NCI-H345 treated with DMSO at 0.1 percent for 48 hours (cell line): ENCODE data around the gene UBE2J2.

Source experiments
- DNase-seq: peaks from one replicate; lab custom pipeline; 2025; ENCODE audit not compliant: unreplicated experiment; lab: John Stamatoyannopoulos, UW

The UBE2J2 gene

DNA sequence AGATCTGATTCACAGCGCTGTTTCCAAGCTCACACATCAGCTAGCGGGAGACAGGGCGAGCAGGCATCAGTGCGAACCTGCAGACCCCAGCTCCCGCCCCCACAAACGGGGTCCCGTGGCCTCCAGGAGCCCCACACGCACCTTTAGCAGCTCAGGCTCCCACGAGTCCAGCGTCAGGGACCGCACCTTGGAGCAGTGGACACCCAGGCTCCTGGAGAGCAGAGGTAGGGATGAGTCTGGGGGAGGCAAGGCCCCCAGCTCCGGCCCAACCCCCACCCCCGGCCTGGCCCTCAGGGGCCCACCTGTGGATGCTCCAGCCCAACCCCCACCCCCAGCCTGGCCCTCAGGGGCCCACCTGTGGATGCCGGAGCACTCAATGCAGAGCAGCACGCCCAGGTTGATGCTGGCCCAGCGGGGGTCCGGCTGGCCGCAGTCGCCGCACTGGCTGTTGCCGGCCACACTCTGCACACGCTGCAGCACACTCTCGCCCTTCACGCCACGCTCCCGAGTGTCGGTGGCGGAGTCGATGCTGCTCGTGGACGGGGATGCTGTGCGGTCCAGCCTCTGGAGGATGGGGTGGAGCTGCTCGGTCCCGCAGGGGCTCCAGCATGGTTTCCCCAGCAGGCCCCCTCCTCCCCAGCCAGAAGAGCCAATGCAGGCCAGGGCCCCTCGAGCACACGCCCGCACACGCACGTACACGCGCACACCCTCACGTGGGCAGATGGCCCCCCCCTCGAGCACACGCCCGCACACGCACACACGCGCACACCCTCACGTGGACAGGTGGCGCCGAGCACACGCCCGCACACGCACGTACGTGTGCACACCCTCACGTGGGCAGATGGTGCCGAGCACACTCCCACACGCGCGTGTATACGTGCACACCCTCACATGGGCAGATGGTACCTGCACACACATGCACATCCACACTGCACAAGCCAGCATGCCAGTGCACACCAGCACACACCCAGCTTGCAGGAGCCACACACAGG lies 22.7 kb upstream of the UBE2J2 start:
- no peak for DNase-seq

DNA sequence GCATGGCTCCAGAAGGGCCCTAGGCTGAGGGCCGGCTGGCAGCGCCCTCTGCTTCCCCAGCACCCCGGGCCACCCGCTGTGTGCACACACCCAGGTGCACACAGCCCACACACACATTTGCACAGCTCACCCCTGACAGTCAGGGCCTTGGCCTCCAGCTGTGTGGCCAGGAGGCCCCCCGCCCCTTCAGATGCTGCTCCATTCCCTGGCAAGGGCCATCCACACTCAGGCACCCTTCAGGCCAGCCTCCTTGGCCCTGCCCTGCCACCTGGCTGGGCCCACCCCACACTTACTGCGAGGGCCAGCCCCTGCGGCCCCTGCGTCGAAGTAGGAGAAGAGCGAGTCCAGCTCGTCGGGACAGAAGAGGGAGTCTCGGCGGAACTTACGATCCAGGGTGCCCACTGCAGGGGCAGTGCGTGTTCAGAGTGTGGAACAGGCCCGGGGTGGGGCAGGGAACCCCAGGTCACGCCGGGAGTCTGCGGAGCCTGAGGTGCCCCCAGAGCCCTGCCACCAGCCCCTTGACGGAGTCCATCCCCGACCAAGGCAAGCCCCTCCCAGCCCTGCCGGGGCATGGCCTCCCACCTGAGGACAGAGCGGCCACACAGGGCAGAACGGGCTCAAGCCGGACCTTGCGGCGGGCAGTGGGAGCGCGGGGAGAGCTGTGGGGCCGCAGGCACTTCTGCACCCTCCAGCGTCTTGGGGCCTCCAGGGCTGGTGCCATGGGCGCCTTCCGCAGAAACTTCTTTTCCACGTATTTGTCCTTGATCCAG lies 21.7 kb upstream of the UBE2J2 start:
- no peak for DNase-seq

DNA sequence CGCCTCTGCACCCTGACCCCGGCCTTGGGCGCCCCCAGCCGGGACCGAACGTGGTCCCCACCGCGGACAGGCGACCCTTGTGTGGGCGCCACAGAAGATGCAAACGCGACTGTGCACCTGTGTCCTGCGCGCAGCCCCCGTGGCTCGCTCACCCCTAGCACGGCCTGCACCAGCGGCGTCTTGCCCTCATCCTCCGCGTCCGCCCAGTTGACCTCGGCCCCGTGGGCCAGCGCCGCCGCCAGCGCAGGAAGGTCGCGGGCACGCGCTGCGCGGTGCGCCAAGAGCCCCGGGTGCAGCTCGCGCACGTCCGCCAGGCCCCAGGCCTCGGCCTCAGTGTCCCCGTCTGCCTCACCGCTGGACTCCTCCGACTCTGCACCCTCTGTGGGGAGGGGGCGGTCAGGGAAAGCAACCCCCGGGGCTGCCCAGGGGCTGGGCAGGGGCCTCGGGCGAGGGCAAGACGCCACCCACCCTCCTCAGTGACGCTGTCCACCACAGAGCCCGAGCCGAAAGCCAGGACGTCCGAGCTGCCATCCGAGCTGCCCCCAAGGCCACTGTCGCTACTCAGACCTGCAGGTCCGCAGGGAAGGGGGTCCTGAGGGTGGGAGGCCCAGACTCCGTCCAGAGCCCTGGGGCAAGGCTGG lies 20.7 kb upstream of the UBE2J2 start:
- DNase-seq = no peak

DNA sequence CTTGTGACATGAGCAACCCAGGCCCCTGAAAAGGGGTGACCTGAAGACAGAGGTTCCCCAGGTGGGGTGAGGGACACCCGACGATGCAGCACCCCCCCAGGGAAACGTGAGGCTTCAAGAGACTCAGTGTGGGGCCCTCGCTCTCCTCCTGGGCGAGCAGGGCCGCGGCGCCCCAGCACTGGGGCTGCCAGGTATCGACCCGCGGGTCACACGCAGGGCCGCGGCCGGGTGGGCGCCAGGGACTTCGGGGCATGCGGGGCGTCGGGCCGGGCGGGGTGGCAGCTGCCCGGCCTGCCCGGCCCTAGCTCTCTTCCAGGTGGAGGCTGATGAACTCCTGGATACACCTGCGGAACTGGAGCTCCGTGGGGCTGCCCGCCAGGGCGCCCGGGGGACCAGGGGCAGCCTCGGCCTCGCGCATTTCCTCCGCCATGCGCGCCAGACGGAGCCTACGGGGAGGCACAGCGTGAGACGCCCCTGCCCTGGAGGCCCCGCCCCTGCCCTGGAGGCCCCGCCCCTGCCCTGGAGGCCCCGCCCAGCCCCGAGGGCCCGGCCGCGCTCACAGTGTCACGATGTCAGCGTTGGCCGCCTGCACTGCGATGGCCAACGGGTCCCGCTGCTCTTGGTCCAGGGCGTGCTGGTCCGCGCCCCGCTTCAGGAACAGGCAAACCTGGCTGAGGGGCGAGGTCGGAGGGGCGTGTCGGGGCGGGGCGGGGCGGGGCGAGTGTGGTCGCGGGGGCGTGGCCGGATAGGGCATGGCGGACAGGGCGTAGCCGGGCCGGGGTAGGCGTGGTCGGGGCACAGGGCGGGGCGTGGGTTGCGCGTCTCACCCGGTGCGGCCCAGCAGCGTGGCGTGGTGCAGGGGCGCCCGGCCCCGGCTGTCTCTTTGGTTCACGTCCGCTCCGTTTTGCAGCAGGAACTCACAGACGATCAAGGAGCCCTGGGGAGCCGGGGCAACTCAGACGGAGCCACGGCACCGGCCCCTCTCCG lies 19.9 kb upstream of the UBE2J2 start:
- DNase-seq = no peak

DNA sequence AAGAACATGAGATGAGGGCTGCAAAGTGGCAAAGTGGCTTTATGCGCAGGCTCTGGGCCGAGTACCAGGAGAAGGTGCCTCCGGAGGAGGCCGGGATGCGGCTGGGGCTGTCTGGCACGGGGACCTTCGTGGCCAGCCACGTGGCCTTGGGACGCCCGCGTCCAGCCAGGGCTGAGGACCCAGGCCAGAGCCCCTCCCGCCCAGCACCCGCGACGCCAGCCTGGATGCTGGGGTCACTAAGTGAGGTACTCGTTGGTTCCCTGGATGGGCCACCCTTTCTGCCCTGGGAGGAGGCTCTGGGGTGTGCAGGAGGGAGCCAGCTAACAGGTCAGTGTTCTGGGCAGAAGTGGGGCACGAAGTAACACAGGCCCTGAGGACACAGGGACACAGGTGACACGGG lies 19.2 kb upstream of the UBE2J2 start:
- DNase-seq = no peak

DNA sequence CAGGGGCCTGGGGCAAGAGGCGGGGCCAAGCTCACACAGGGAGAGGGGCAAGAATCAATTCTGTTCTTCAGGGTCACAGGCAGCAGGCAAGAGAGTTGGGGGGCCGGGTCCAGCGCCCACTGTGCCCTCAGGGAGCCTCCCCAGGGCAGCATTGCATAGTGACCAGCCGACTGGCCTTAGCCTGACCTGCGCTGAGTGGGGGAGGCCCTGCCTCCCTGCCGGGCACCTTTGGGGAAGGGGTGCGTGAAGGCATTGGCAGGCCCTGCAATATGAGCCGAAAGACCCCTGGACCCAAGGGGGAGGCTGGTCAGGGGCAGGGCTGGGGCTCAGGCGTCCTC lies 18.8 kb upstream of the UBE2J2 start:
- no peak for DNase-seq

DNA sequence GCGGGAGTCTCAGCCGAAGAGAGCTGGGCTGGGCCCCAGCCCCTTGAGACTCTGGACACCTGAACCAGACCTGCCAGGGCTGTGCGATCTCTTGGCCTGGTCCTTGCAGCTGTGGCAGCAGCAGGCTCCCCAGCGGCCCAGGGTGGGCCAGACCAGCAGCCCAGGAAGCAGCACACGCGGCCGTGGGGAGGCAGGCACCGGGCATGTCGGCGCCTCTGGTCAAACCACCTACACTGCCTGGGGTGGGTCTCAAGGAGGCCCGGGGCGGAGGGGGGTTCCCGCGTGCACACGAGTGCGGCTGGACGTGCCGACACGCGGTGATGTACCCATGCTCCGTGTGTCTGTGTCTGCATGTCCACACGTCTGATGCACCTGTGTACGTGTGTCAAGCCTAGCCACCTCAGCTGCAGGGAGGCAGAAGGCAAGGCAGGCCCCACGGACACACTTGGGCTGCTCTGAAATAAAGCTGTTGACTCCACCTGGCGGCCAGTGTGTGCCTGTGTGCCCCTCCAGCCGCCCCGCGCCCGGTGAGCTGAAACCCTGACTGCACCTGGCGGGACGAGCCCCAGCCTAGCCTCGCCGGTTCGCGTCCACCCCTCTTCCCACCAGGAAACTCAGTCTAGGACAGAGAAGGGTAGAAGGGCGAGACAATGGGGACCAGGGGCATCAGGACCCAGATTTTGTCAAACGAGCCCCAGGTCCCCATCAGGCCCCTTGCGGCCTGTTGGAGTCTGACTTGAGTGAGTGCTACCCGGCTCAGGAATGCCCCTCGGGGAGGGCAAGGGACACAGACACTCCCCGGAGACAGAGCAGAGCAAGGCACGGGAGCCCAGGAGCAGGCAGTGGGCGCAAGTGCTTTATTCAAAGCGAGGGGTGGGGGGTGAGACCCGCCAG lies 18.1 kb upstream of the UBE2J2 start:
- DNase-seq = peak; percentile 64

DNA sequence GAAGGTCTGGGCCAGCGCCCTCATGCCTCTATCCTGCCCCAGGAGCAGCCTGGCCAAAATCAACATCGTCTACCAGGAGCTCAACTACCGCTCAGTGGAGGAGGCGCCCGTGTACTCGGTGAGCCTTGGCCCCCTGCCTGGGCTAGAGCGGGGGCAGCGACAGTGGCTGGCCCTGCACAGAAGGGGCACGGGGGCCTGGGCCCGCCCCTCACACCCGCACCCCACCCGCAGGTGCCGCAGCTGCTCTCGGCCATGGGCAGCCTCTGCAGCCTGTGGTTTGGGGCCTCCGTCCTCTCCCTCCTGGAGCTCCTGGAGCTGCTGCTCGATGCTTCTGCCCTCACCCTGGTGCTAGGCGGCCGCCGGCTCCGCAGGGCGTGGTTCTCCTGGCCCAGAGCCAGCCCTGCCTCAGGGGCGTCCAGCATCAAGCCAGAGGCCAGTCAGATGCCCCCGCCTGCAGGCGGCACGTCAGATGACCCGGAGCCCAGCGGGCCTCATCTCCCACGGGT lies 17.4 kb upstream of the UBE2J2 start:
- DNase-seq = peak; percentile 47

DNA sequence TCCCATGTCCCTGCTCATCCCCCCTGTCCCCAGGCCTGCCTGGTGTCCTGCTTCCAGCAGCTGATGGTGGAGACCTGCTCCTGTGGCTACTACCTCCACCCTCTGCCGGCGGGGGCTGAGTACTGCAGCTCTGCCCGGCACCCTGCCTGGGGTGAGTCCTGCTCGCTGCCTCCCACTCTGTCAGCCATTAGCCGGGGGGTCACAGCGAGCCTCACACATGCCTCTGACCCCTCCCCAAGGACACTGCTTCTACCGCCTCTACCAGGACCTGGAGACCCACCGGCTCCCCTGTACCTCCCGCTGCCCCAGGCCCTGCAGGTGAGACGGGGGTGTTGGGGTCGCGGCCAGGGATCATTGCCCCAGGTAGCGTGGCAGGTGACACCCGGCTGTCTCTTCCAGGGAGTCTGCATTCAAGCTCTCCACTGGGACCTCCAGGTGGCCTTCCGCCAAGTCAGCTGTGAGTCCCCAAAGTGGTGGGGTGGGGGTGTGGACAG lies 16.6 kb upstream of the UBE2J2 start:
- no peak for DNase-seq

DNA sequence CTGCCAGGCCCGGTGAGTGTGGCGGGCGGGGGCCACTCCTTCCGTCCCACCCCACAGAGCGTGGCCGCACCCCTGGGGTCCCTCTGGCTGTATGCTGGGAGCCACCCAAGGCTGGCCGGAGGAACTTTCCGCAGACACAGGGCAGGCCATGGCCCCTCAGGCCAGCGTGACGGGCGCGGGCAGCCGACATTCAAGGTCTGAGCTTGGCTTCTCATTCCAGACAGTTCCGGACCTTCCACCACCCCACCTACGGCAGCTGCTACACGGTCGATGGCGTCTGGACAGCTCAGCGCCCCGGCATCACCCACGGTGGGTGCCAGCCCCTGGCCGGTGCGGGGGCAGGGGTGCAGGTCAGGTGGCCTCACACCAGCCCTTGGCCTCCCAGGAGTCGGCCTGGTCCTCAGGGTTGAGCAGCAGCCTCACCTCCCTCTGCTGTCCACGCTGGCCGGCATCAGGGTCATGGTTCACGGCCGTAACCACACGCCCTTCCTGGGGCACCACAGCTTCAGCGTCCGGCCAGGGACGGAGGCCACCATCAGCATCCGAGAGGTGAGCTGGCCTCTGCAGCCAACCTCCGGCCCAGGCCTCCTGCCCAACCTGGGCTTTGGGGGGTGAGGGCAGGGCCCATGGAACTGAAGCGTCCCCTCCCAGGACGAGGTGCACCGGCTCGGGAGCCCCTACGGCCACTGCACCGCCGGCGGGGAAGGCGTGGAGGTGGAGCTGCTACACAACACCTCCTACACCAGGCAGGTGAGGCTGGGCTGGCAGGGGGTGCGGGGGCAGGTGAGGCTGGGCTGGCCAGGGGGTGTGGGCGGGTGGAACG lies 13.8 kb upstream of the UBE2J2 start:
- DNase-seq = no peak

DNA sequence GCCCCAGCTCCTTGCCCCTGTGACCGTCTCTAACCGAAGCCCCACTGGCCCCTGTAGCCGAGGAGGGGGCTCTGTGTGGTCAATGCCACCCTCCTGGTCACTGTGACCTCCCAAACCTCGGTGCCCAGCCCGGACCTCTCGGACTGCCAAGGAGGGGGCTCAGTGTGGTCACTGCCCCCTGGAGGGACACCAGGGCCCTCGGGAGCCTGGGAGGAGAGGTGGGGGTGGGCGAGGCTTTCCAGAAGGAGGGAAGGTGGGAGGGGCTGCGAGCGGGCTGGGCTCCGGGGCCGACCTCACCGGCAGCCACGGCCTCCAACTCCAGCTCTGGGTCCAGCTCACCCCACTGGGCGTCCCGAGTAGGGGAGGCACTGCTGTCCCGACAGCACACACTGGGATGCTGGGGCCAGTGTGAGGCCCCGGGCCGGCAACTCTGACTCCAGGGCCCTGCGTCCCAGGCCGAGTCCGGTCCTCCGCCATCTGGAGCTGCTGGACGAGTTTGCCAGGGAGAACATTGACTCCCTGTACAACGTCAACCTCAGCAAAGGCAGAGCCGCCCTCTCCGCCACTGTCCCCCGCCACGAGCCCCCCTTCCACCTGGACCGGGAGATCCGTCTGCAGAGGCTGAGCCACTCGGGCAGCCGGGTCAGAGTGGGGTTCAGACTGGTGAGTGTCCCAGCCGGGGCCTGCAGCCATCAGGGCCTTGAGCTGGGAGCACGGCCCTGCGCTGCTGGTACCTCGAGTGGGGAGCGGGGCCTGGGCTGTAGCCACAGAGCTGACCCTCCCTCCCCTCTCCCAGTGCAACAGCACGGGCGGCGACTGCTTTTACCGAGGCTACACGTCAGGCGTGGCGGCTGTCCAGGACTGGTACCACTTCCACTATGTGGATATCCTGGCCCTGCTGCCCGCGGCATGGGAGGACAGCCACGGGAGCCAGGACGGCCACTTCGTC lies 12.9 kb upstream of the UBE2J2 start:
- no peak for DNase-seq

DNA sequence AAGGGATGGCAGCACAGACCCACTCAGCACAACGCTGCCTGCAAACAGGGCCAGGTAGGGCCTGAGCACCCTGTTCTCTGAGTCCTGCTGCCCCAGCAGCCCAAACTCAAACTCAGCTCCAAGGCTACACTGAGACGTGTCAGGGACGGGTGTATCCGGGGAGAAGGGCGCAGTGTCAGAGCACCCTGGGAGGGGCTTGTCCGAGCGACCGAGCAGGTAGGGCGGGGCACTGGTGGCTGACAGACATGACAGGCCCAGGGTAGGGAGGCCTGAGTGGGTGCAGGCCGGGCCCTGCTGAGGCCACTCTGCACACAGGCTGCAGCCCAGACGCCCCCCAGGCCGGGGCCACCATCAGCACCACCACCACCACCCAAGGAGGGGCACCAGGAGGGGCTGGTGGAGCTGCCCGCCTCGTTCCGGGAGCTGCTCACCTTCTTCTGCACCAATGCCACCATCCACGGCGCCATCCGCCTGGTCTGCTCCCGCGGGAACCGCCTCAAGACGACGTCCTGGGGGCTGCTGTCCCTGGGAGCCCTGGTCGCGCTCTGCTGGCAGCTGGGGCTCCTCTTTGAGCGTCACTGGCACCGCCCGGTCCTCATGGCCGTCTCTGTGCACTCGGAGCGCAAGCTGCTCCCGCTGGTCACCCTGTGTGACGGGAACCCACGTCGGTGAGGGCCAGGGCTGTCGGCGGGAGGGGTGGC lies 12.1 kb upstream of the UBE2J2 start:
- DNase-seq = no peak

DNA sequence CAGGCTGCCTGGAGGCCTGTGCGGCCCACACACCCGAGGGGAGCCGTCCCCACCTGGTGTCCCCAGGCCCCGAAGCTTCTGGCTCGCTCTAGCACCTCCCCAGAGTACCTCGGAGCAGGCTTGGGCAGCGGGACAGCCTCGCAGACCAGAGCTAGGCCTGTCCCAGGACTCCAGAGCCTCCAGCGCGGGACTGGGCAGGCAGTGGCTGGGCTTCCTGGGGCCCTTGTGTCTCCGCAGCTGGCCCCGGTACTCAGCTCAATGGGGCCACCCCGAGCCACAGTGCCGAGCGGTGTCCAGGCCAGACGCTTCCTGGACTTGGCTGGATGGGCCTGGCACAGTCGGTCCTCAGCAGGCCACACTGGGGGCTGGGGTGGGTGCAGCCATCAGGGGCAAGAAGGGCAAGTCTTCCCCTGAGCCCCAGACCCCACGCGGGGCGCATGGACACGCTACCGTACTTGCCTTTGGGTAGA lies 11.5 kb upstream of the UBE2J2 start:
- no peak for DNase-seq

DNA sequence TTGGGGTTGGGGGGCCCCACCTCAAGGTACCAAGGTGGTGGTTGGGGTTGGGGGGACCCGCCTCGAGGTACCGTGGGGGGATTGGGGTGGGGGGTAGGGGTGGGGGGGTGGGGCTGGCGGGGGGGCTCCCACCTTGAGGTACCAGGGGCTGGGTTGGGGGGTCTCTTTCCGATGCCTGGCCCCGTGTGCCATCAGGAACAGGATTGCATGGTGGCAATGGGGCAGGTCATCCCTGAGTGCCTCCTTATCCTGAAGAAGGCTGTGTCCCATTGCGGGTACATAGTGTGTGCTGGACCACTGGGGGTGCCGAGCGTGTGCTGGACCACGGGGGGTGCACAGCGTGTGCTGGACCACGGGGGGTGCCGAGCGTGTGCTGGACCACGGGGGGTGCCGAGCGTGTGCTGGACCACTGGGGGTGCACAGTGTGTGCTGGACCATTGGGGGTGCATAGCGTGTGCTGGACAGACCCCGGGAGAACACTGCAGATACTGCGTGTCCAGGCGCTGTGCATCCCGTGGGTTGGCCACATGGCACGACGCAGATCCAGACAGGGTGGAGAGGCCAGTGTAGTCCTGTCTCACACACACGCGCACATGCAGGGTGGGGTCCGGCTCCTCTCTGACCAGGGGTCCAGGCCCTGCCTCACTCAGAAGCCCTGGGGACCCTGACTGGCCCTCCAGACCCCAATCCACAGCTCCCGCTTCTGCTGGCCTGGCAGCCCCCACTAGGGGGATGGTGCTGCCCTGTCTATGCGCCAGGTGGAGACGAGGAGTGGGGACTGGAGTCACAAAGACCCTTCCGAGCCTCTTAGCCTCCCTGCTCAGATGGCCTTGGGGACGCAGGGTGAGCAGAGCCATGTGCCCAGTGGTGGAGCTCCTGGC lies 10.8 kb upstream of the UBE2J2 start:
- DNase-seq = no peak

DNA sequence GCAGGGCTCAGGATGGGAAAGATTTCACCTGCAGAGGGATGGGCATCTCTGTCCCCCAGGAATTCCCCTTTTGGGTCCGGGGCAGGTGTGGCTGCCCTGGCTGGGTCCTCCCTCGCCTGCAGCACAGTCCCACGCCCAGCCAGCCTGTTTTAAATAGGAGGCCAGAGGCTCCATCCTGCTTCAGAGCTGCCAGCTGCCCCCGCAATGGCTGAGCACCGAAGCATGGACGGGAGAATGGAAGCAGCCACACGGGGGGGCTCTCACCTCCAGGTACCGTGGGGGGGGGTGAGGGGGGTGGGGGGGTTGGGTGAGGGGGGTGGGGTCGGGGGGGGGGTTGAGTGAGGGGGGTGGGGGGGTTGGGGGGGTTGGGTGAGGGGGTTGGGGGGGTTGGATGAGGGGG lies 10.2 kb upstream of the UBE2J2 start:
- peak; percentile 20 for DNase-seq
